ENCODE data around the gene ZNF791.

DNA sequence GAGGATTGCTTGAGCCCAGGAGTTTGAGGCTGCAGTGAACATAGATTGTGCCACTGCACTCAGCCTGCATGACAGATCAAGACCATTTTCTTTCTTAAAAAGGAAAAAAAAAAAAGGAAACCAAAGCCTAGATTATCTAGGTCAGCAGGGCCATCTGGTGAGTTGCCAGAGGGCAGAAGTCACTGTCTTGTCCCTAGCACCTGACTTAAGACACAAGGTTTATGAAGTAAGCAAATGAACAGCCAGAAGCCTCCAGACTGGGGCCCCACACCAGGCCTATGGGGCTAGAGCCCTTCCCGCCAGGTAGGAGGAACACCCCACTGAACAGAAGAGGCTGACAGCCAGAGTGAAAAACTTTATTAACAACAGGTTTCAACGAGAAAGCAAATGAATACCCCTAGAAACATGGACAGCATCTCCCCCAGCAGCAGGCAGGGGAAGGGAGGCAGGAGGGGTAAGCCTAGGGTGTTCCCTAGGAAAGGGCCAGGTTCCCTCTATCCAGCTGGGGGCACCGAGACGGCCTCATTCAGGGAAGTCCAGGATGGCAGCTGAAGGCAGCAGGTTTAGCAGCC is 57.1 kb downstream of the ZNF791 start:
- TF ChIP-seq, protein P1, sequence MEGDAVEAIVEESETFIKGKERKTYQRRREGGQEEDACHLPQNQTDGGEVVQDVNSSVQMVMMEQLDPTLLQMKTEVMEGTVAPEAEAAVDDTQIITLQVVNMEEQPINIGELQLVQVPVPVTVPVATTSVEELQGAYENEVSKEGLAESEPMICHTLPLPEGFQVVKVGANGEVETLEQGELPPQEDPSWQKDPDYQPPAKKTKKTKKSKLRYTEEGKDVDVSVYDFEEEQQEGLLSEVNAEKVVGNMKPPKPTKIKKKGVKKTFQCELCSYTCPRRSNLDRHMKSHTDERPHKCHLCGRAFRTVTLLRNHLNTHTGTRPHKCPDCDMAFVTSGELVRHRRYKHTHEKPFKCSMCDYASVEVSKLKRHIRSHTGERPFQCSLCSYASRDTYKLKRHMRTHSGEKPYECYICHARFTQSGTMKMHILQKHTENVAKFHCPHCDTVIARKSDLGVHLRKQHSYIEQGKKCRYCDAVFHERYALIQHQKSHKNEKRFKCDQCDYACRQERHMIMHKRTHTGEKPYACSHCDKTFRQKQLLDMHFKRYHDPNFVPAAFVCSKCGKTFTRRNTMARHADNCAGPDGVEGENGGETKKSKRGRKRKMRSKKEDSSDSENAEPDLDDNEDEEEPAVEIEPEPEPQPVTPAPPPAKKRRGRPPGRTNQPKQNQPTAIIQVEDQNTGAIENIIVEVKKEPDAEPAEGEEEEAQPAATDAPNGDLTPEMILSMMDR (CRISPR knock-in tag; IDR thresholded peaks at IDR 0.05) = no peak
- TF ChIP-seq, protein P2, sequence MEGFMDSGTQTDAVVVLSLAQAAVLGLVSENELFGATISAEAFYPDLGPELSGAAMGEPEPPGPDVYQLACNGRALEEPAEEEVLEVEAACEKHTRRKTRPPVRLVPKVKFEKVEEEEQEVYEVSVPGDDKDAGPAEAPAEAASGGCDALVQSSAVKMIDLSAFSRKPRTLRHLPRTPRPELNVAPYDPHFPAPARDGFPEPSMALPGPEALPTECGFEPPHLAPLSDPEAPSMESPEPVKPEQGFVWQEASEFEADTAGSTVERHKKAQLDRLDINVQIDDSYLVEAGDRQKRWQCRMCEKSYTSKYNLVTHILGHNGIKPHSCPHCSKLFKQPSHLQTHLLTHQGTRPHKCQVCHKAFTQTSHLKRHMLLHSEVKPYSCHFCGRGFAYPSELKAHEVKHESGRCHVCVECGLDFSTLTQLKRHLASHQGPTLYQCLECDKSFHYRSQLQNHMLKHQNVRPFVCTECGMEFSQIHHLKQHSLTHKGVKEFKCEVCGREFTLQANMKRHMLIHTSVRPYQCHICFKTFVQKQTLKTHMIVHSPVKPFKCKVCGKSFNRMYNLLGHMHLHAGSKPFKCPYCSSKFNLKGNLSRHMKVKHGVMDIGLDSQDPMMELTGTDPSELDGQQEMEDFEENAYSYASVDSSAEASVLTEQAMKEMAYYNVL (CRISPR knock-in tag; IDR thresholded peaks at IDR 0.05; ENCODE audit: borderline replicate concordance) = no peak
- no peak for TF ChIP-seq GABPA (IDR thresholded peaks at IDR 0.05; ENCODE audit: low read depth, low read length)
- TF ChIP-seq GABPA (CRISPR knock-in tag; IDR thresholded peaks at IDR 0.05; ENCODE audit: low read depth) = no peak
- no peak for TF ChIP-seq SIX4 (CRISPR knock-in tag; IDR thresholded peaks at IDR 0.05)
- TF ChIP-seq, protein P3, sequence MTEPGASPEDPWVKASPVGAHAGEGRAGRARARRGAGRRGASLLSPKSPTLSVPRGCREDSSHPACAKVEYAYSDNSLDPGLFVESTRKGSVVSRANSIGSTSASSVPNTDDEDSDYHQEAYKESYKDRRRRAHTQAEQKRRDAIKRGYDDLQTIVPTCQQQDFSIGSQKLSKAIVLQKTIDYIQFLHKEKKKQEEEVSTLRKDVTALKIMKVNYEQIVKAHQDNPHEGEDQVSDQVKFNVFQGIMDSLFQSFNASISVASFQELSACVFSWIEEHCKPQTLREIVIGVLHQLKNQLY (CRISPR knock-in tag; IDR thresholded peaks at IDR 0.05) = no peak
- TF ChIP-seq EZH2 (conservative IDR thresholded peaks at IDR 0.05; ENCODE audit: low read depth, low read length) = no peak
- no peak for TF ChIP-seq ZBTB38 (CRISPR knock-in tag; IDR thresholded peaks at IDR 0.05)
- TF ChIP-seq POLR2A (IDR thresholded peaks at IDR 0.05; ENCODE audit: insufficient read depth in 1 of 2, low read depth in 2 of 2, low read length in 2 of 2) = no peak
